GM23338 (cell line): ENCODE results near the gene NACAD. TPM values are rescaled to one million over a fixed set of nuclear protein-coding genes. Genes with fewer than 3 reads are reported as not detected.

ENCODE experiments used
- ATAC-seq: fragments of 200-7000 bp; cut with Tn5 transposase; 3 replicates; pipeline ENCODE4 v1.9.1; 2020
- DNase-seq: peaks from one replicate; pipeline ENCODE4 v3.0.0-alpha.2; 2015; ENCODE audit warnings: low spot score
- H2AFZ ChIP-seq: fragments of 200-600 bp; sonication (generic); 2 replicates; pipeline ENCODE4 v1.8.0; 2016; ENCODE audit warnings: antibody characterized with exemption, mild to moderate bottlenecking, moderate library complexity
- H3F3A ChIP-seq: fragments of 200-600 bp; sonication (generic); replicated peaks from 2 replicates; pipeline ENCODE4 v1.8.0; 2017; ENCODE audit warnings: antibody characterized with exemption, mixed run types, low read depth
- H3K27ac ChIP-seq: fragments of 200-600 bp; sonication (generic); 2 replicates; pipeline ENCODE4 v1.6.1; 2016; ENCODE audit warnings: low read depth
- H3K27me3 ChIP-seq: fragments of 200-600 bp; sonication (generic); 2 replicates; pipeline ENCODE4 v1.8.0; 2016; ENCODE audit warnings: mild to moderate bottlenecking, mixed run types, moderate library complexity; ENCODE audit not compliant: insufficient read depth
- H3K36me3 ChIP-seq: fragments of 200-600 bp; sonication (generic); 2 replicates; pipeline ENCODE4 v1.8.0; 2016; ENCODE audit warnings: mild to moderate bottlenecking; ENCODE audit not compliant: insufficient read depth
- H3K4me1 ChIP-seq: fragments of 200-600 bp; sonication (generic); 2 replicates; pipeline ENCODE4 v1.8.0; 2016; ENCODE audit warnings: mild to moderate bottlenecking, moderate library complexity; ENCODE audit not compliant: insufficient read depth
- H3K4me2 ChIP-seq: fragments of 200-600 bp; sonication (generic); 2 replicates; pipeline ENCODE4 v1.7.1; 2017; ENCODE audit warnings: mixed run types
- H3K4me3 ChIP-seq: fragments of 200-600 bp; sonication (generic); 2 replicates; pipeline ENCODE4 v1.6.1; 2016; ENCODE audit warnings: mixed run types
- H3K79me2 ChIP-seq: fragments of 200-600 bp; sonication (generic); replicated peaks from 2 replicates; pipeline ENCODE4 v1.8.0; 2017; ENCODE audit warnings: mild to moderate bottlenecking; ENCODE audit not compliant: insufficient read depth
- H3K9me2 ChIP-seq: fragments of 200-600 bp; sonication (generic); 2 replicates; pipeline ENCODE4 v1.8.0; 2017; ENCODE audit not compliant: insufficient read depth
- H4K20me1 ChIP-seq: fragments of 200-600 bp; sonication (generic); replicated peaks from 2 replicates; pipeline ENCODE4 v1.8.0; 2017; ENCODE audit warnings: mild to moderate bottlenecking; ENCODE audit not compliant: insufficient read depth
- H3K27ac Mint-ChIP-seq: 2 replicates; pipeline ENCODE4 v1.8.0; 2020; ENCODE audit warnings: inconsistent platforms, mild to moderate bottlenecking, moderate library complexity, mixed read lengths
- H3K27me3 Mint-ChIP-seq: 3 replicates; pipeline ENCODE4 v1.8.0; 2022; ENCODE audit warnings: low read depth, mild to moderate bottlenecking, moderate library complexity, mixed read lengths, inconsistent platforms; ENCODE audit not compliant: insufficient read depth, poor library complexity
- H3K36me3 Mint-ChIP-seq: 3 replicates; pipeline ENCODE4 v1.8.0; 2021; ENCODE audit warnings: low read depth, mild to moderate bottlenecking, inconsistent platforms, moderate library complexity, mixed read lengths
- H3K4me1 Mint-ChIP-seq: 3 replicates; pipeline ENCODE4 v1.8.0; 2020; ENCODE audit warnings: mild to moderate bottlenecking, inconsistent platforms, mixed read lengths
- H3K4me3 Mint-ChIP-seq: 3 replicates; pipeline ENCODE4 v1.8.0; 2021; ENCODE audit warnings: moderate library complexity, mild to moderate bottlenecking, inconsistent platforms, mixed read lengths
- H3K9me3 Mint-ChIP-seq: 3 replicates; pipeline ENCODE4 v1.8.0; 2020; ENCODE audit warnings: moderate library complexity, mild to moderate bottlenecking, inconsistent platforms, mixed read lengths
- CREB1 ChIP-seq: fragments of 250-450 bp; sonication (Bioruptor Pico); IDR thresholded peaks from 2 replicates; pipeline ENCODE4 v1.5.0; 2020; ENCODE audit warnings: low read depth, mild to moderate bottlenecking, moderate library complexity
- ETS1 ChIP-seq: IDR thresholded peaks from 2 replicates; pipeline ENCODE4 v1.6.1; 2016; ENCODE audit warnings: antibody characterized with exemption
- EZH2 ChIP-seq: fragments of 200-600 bp; sonication (generic); IDR thresholded peaks from one replicate; pipeline ENCODE4 v1.8.0; 2017; ENCODE audit warnings: antibody characterized with exemption, mild to moderate bottlenecking, low read depth; ENCODE audit not compliant: unreplicated experiment
- JUNB ChIP-seq: IDR thresholded peaks from one replicate; pipeline ENCODE4 v1.6.1; 2016; ENCODE audit warnings: antibody characterized with exemption; ENCODE audit not compliant: unreplicated experiment
- POLR2AphosphoS5 ChIP-seq: IDR thresholded peaks from 2 replicates; pipeline ENCODE4 v1.6.1; 2016; ENCODE audit warnings: antibody characterized with exemption, low read depth
- REST ChIP-seq: IDR thresholded peaks from one replicate; pipeline ENCODE4 v1.6.1; 2018; ENCODE audit warnings: antibody characterized with exemption; ENCODE audit not compliant: unreplicated experiment
- ZNF114 ChIP-seq: fragments of 250-450 bp; sonication (Bioruptor Pico); IDR thresholded peaks from 2 replicates; pipeline ENCODE4 v1.5.0; 2020; ENCODE audit warnings: mild to moderate bottlenecking, moderate library complexity
- polyA plus RNA-seq: library from polyadenylated mRNA; unstranded; fragments of >200 nt; fragmentation: Nextera tagmentation; extraction: Ambion mirVana; gene quantifications from 2 replicates; pipeline ENCODE4 v1.2.1, GENCODE V29; 2016
- total RNA-seq: library from RNA; depleted of rRNA; stranded (reverse); fragments of >200 nt; shearing (Covaris generic); gene quantifications from 2 replicates; pipeline ENCODE4 v1.2.3, GENCODE V29; 2014
- TF ChIP-seq, protein P1 (sequence below), 2 experiments: fragments of 200-600 bp in 1 of 2; sonication (generic) in 1 of 2; conservative IDR thresholded peaks; 2 replicates each; pipeline versions ENCODE4 v1.5.1 to v1.6.1; 2016 to 2017; ENCODE audit warnings: antibody characterized with exemption in 2 of 2, low read depth in 2 of 2, mild to moderate bottlenecking in 2 of 2, moderate library complexity in 1 of 2
- TF ChIP-seq, protein P2 (sequence below): fragments of 250-450 bp; sonication (Bioruptor Pico); IDR thresholded peaks from 2 replicates; pipeline ENCODE4 v1.5.0; 2020; ENCODE audit warnings: mild to moderate bottlenecking, moderate library complexity

NACAD gene
- total and polyA plus RNA-seq, 2 experiments from 2014 or later: 6.1 to 11.2 TPM

DNA sequence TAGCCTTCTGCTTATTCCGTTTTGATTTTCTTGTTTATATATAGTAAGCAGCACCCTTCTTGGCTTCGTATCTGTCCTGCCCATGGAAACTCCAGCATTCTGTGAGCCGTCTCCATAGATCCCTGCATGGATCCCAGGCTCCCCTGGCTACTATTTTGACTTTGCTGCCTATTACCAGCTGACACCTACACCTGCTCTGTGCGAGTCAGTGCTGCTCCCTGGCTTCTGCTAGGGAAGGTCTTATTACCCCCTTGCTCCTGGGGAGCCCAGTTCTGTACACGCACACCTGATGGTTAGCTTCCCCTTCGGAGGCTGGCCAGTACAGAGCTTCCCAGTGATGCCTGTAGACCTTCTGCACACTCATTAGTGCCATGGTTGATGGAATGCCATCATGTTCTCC lies 35.4 kb downstream of the NACAD start (continued):
- TF ChIP-seq ETS1 (no peak), ZNF114 (CRISPR knock-in tag) (no peak), CREB1 (CRISPR knock-in tag) (no peak), REST (no peak), POLR2AphosphoS5 (no peak)
- TF ChIP-seq, protein P1, sequence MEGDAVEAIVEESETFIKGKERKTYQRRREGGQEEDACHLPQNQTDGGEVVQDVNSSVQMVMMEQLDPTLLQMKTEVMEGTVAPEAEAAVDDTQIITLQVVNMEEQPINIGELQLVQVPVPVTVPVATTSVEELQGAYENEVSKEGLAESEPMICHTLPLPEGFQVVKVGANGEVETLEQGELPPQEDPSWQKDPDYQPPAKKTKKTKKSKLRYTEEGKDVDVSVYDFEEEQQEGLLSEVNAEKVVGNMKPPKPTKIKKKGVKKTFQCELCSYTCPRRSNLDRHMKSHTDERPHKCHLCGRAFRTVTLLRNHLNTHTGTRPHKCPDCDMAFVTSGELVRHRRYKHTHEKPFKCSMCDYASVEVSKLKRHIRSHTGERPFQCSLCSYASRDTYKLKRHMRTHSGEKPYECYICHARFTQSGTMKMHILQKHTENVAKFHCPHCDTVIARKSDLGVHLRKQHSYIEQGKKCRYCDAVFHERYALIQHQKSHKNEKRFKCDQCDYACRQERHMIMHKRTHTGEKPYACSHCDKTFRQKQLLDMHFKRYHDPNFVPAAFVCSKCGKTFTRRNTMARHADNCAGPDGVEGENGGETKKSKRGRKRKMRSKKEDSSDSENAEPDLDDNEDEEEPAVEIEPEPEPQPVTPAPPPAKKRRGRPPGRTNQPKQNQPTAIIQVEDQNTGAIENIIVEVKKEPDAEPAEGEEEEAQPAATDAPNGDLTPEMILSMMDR (conservative IDR thresholded peaks at IDR 0.05; ENCODE audit: low read depth in 2 of 2): no peak

- no peak overlapping the region for H3K4me2 ChIP-seq
- H3K4me1 ChIP-seq: no peaks in the 10 kb centered on the region
- no peak overlapping the region for H2AFZ ChIP-seq
- Mint-ChIP-seq H3K36me3 (peaks cover 6% of the 10 kb centered on the region; the same call in 2 of the 3 replicates), H3K4me3 (no peak overlapping the region), H3K9me3 (no peaks in the 10 kb centered on the region), H3K27me3 (peaks cover 3% of the 10 kb centered on the region), H3K4me1 (no peaks in the 10 kb centered on the region), H3K27ac (no peak overlapping the region)
- no peaks in the 10 kb centered on the region for H3F3A ChIP-seq
- H3K27me3 ChIP-seq: no peaks in the 10 kb centered on the region
- H3K79me2 ChIP-seq: no peaks in the 10 kb centered on the region
- H3K9me2 ChIP-seq: no peaks in the 10 kb centered on the region
- H3K36me3 ChIP-seq: no peaks in the 10 kb centered on the region
- no peak overlapping the region for H3K27ac ChIP-seq
- no peak for DNase-seq
- no peak overlapping the region for H3K4me3 ChIP-seq
- H4K20me1 ChIP-seq: peaks cover 6% of the 10 kb centered on the region; the same call in 1 of the 2 replicates
- ATAC-seq: no peak
- TF ChIP-seq JUNB (no peak), EZH2 (no peak), REST (no peak)
- TF ChIP-seq, protein P2, sequence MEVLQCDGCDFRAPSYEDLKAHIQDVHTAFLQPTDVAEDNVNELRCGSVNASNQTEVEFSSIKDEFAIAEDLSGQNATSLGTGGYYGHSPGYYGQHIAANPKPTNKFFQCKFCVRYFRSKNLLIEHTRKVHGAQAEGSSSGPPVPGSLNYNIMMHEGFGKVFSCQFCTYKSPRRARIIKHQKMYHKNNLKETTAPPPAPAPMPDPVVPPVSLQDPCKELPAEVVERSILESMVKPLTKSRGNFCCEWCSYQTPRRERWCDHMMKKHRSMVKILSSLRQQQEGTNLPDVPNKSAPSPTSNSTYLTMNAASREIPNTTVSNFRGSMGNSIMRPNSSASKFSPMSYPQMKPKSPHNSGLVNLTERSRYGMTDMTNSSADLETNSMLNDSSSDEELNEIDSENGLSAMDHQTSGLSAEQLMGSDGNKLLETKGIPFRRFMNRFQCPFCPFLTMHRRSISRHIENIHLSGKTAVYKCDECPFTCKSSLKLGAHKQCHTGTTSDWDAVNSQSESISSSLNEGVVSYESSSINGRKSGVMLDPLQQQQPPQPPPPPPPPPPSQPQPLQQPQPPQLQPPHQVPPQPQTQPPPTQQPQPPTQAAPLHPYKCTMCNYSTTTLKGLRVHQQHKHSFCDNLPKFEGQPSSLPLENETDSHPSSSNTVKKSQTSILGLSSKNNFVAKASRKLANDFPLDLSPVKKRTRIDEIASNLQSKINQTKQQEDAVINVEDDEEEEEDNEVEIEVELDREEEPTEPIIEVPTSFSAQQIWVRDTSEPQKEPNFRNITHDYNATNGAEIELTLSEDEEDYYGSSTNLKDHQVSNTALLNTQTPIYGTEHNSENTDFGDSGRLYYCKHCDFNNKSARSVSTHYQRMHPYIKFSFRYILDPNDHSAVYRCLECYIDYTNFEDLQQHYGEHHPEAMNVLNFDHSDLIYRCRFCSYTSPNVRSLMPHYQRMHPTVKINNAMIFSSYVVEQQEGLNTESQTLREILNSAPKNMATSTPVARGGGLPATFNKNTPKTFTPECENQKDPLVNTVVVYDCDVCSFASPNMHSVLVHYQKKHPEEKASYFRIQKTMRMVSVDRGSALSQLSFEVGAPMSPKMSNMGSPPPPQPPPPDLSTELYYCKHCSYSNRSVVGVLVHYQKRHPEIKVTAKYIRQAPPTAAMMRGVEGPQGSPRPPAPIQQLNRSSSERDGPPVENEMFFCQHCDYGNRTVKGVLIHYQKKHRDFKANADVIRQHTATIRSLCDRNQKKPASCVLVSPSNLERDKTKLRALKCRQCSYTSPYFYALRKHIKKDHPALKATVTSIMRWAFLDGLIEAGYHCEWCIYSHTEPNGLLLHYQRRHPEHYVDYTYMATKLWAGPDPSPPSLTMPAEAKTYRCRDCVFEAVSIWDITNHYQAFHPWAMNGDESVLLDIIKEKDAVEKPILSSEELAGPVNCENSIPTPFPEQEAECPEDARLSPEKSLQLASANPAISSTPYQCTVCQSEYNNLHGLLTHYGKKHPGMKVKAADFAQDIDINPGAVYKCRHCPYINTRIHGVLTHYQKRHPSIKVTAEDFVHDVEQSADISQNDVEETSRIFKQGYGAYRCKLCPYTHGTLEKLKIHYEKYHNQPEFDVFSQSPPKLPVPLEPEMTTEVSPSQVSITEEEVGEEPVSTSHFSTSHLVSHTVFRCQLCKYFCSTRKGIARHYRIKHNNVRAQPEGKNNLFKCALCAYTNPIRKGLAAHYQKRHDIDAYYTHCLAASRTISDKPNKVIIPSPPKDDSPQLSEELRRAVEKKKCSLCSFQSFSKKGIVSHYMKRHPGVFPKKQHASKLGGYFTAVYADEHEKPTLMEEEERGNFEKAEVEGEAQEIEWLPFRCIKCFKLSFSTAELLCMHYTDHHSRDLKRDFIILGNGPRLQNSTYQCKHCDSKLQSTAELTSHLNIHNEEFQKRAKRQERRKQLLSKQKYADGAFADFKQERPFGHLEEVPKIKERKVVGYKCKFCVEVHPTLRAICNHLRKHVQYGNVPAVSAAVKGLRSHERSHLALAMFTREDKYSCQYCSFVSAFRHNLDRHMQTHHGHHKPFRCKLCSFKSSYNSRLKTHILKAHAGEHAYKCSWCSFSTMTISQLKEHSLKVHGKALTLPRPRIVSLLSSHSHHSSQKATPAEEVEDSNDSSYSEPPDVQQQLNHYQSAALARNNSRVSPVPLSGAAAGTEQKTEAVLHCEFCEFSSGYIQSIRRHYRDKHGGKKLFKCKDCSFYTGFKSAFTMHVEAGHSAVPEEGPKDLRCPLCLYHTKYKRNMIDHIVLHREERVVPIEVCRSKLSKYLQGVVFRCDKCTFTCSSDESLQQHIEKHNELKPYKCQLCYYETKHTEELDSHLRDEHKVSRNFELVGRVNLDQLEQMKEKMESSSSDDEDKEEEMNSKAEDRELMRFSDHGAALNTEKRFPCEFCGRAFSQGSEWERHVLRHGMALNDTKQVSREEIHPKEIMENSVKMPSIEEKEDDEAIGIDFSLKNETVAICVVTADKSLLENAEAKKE: no peak
Observed at GRCh38 chr7:45052011-45052410, 36.8 kb downstream of the NACAD start.
